ENCODE data around the gene NEDD8. TPM values are rescaled to one million over a fixed set of nuclear protein-coding genes. Genes with fewer than 3 reads are reported as not detected.

NEDD8 gene
- total RNA-seq, 2 experiments from 2014 or later: 167 to 172 TPM

DNA sequence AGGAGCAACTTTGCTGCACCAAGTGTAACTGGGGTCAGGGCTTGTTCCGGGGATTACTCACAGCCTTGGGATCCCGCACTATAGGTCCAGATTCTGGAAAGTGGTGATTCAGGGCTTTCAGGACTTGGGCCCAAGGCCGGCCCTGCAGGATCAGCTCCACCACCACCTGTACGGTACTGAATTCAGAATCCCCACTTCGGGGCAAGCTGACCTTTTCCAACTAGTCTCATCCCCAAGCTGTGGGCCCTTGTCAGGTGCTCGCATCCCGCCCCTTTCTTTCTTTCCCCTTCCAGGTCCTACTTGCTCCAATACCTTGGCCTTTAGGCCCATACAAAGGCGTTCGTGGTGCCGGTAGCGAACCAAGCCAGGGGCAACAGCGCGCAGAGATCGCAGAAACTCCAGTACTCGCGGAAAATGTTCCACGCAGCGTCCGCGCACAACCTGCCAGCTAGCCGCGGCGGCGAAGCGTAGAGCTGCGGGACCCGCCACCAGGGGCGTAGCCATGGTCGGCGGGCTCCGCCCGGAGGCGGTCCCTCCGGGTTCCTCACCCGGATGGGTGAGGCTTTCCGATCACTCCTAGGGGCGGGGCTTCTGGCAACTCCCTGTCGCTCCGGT is 9.8 kb upstream of the NEDD8 start:
- ATAC-seq (peak; percentile 84), DNase-seq (peak; percentile 93)
- Mint-ChIP-seq H3K27ac (peak overlapping the region; percentile 98), H3K36me3 (ENCODE audit: low read depth) (peaks cover 40% of the 10 kb centered on the region), H3K27me3 (no peaks in the 10 kb centered on the region), H3K4me3 (peak overlapping the region; percentile 96), H3K4me1 (ENCODE audit: low read depth) (peaks cover 54% of the 10 kb centered on the region), H3K9me3 (no peaks in the 10 kb centered on the region)
- intact Hi-C loops (cut with micrococcal nuclease): loop anchor here (10.0 kb wide), 1 partner anchor 193 kb away; no protein-coding TSS in a partner anchor
- POLR2A ChIA-PET: interaction anchor here (0.7 to 4.0 kb wide), 19 partner anchors 9 to 189 kb away, joined by 3 to 22 read pairs (median 9); partner anchors contain the start of genes CHMP4A, CIDEB, DHRS1 and GMPR2
- TF ChIP-seq, protein P1, sequence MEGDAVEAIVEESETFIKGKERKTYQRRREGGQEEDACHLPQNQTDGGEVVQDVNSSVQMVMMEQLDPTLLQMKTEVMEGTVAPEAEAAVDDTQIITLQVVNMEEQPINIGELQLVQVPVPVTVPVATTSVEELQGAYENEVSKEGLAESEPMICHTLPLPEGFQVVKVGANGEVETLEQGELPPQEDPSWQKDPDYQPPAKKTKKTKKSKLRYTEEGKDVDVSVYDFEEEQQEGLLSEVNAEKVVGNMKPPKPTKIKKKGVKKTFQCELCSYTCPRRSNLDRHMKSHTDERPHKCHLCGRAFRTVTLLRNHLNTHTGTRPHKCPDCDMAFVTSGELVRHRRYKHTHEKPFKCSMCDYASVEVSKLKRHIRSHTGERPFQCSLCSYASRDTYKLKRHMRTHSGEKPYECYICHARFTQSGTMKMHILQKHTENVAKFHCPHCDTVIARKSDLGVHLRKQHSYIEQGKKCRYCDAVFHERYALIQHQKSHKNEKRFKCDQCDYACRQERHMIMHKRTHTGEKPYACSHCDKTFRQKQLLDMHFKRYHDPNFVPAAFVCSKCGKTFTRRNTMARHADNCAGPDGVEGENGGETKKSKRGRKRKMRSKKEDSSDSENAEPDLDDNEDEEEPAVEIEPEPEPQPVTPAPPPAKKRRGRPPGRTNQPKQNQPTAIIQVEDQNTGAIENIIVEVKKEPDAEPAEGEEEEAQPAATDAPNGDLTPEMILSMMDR (IDR thresholded peaks at IDR 0.05): no peak
- CTCF ChIA-PET: interaction anchor here (0.7 to 27.8 kb wide), 41 partner anchors 8 to 200 kb away, joined by 3 to 873 read pairs (median 6); partner anchors contain the start of genes ADCY4, CHMP4A, CIDEB and DHRS1

GRCh38 chr14:24240110-24240918 is 8.1 kb upstream of the NEDD8 start:
- intact Hi-C loops (cut with micrococcal nuclease): loop anchor here (10.0 kb wide), 1 partner anchor 194 kb away; no protein-coding TSS in a partner anchor
- TF ChIP-seq, protein P1 (IDR thresholded peaks at IDR 0.05): no peak
- peaks cover 54% of the 10 kb centered on the region for H3K36me3 Mint-ChIP-seq (ENCODE audit: low read depth)
- peaks cover 58% of the 10 kb centered on the region for H3K4me1 Mint-ChIP-seq (ENCODE audit: low read depth)
- POLR2A ChIA-PET: interaction anchor here (1.0 to 3.9 kb wide), 9 partner anchors 27 to 79 kb away, joined by 3 to 22 read pairs (median 5); partner anchors contain the start of genes CHMP4A, IRF9, LTB4R and LTB4R2
- no peaks in the 10 kb centered on the region for H3K9me3 Mint-ChIP-seq
- CTCF ChIA-PET: interaction anchor here (1.5 to 27.8 kb wide), 4 partner anchors 24 to 191 kb away, joined by 3 to 873 read pairs (median 20); partner anchors contain the start of genes CIDEB, DHRS1, LTB4R and LTB4R2
- H3K27ac Mint-ChIP-seq: peak overlapping the region; percentile 69
- no peak for DNase-seq
- H3K27me3 Mint-ChIP-seq: no peaks in the 10 kb centered on the region
- ATAC-seq: no peak
- H3K4me3 Mint-ChIP-seq: peak overlapping the region; percentile 96

DNA sequence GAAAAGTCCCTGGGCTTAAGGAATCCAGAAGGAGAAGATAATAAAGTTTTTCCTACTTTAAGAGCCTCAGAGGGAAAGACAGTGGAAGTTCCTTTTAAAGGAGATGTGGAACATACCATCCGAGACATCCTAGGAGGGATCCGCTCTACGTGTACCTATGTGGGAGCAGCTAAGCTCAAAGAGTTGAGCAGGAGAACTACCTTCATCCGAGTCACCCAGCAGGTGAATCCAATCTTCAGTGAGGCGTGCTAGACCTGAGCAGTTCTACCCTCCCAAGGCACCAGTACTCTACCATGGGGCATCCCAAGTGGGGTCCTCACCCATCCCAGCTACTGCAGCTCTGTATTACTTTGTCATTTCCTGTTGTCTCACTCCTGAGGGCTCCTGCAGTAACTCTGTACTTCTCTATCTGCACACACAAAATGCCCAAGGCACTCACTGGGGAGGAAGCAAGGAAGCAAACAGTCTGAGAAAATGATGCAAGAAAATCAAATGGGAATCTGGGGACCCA is 6.4 kb upstream of the NEDD8 start:
- H3K27me3 Mint-ChIP-seq: no peaks in the 10 kb centered on the region

DNA sequence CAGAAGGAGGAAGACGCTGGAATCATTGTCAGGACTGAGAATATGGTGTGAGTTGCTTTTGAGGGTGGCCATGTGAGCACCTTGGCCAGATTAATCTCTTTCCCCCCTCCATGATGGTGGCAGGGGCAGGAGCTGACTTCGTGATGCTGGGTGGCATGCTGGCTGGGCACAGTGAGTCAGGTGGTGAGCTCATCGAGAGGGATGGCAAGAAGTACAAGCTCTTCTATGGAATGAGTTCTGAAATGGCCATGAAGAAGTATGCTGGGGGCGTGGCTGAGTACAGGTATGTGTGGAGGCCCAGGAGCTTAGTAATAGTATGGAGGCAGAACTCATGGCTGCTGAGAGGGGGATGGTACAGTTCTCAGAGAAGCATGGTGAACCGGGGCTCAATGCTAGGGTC is 6.0 kb upstream of the NEDD8 start:
- intact Hi-C loops (cut with micrococcal nuclease): no loop called here
- Mint-ChIP-seq H3K36me3 (ENCODE audit: low read depth) (peaks cover 57% of the 10 kb centered on the region), H3K4me1 (ENCODE audit: low read depth) (peaks cover 66% of the 10 kb centered on the region), H3K27ac (peak overlapping the region; percentile 69), H3K9me3 (no peaks in the 10 kb centered on the region), H3K27me3 (no peaks in the 10 kb centered on the region), H3K4me3 (no peak overlapping the region)
- TF ChIP-seq, protein P1 (IDR thresholded peaks at IDR 0.05): no peak
- no peak for DNase-seq
- POLR2A ChIA-PET: interaction anchor here (0.6 to 1.7 kb wide), 7 partner anchors 9 to 128 kb away, joined by 3 to 4 read pairs (median 3); no protein-coding TSS in a partner anchor
- CTCF ChIA-PET: interaction anchor here (1.0 to 27.8 kb wide), 3 partner anchors 42 to 147 kb away, joined by 3 to 873 read pairs (median 4); partner anchors contain the start of genes CIDEB, DHRS1, LTB4R and LTB4R2
- ATAC-seq: no peak

More for the DNA sequence above, 6.4 kb upstream of the NEDD8 start:
- Mint-ChIP-seq H3K4me3 (no peak overlapping the region), H3K27ac (peak overlapping the region; percentile 69), H3K4me1 (ENCODE audit: low read depth) (peaks cover 67% of the 10 kb centered on the region), H3K9me3 (no peaks in the 10 kb centered on the region), H3K36me3 (ENCODE audit: low read depth) (peaks cover 57% of the 10 kb centered on the region)
- TF ChIP-seq, protein P1 (IDR thresholded peaks at IDR 0.05): no peak
- DNase-seq: no peak
- CTCF ChIA-PET: interaction anchor here (1.4 to 27.8 kb wide), 3 partner anchors 32 to 147 kb away, joined by 3 to 873 read pairs (median 4); partner anchors contain the start of genes CIDEB, DHRS1, LTB4R and LTB4R2
- ATAC-seq: no peak
- POLR2A ChIA-PET: interaction anchor here (0.6 to 1.9 kb wide), 7 partner anchors 11 to 59 kb away, joined by 3 to 6 read pairs (median 3); partner anchors contain the start of genes CHMP4A and MDP1
- intact Hi-C loops (cut with micrococcal nuclease): no loop called here

Measured in activated CD8-positive, alpha-beta T cell treated with anti-CD3 and anti-CD28 coated beads for 36 hours (primary cell).